OCI-M2 (cell line): ENCODE measurements around the gene SFN.

Experiments used
- DNase-seq: peaks from one replicate; lab custom pipeline; 2025; ENCODE audit not compliant: unreplicated experiment; lab: John Stamatoyannopoulos, UW

Gene SFN

GRCh38 chr1:26911399-26912146, 48.6 kb downstream of the SFN start:
- no peak for DNase-seq

GRCh38 chr1:26912147-26912490, 49.2 kb downstream of the SFN start:
- no peak for DNase-seq

GRCh38 chr1:26913389-26913753, 50.4 kb downstream of the SFN start:
- no peak for DNase-seq
